ENCODE results near the gene CHD5.

CHD5 gene

DNA sequence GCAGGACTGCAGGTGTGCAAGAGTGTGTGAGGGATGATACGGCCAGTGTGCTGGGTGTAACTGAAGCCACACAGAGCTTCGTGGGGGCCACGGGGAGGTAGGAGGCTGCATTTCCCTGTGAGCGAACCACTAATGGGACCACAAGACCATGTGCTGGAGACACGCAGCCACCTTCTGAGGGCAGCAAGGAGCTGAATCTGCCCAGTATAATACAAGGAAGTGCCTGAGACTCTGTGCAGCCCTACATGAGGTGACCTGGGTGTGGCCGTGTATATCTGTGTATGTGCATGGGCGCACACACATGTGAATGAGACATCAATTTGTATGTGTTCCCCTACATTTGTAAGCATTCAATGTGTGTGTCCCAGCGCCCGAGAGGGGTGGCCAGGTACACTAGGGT is 50.8 kb downstream of the CHD5 start:
- no peak for DNase-seq

DNA sequence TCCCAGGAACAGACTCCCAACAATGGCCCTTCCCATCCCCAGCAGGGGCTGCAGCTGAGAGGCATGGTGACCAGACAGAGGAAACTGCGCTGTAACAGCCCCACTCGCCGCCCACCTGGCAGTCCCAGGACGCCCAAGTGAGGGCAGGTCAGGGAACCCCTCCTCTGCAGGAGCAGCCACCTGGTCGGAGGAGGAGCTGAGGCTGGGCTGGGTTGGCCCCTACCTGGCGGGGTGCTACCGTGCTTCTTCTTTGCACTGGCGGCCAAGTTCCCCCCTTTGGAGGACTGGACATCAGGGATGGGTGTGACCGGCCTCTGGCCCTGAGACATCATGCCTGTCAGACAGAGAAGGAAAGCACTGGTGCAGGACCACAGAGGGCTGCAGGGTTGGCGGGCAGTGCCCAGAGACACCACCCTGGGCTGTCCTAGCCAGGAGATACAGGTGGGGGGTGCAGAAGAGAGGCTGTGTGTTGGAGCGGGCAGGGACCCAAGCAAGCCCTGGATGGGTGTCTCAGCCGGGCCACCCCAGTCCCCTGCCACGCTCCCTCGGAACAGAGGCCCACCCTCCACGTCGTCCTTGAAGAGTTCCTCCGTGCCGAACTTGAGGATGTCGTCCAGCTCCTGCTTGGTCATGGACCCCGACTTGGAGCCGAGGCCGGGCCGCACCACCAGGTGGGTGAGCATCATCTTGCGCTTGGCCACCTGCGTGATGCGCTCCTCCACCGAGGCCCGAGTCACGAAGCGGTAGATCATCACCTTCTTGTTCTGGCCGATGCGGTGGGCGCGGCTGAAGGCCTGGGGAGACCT is 51.6 kb downstream of the CHD5 start:
- DNase-seq, result no peak

DNA sequence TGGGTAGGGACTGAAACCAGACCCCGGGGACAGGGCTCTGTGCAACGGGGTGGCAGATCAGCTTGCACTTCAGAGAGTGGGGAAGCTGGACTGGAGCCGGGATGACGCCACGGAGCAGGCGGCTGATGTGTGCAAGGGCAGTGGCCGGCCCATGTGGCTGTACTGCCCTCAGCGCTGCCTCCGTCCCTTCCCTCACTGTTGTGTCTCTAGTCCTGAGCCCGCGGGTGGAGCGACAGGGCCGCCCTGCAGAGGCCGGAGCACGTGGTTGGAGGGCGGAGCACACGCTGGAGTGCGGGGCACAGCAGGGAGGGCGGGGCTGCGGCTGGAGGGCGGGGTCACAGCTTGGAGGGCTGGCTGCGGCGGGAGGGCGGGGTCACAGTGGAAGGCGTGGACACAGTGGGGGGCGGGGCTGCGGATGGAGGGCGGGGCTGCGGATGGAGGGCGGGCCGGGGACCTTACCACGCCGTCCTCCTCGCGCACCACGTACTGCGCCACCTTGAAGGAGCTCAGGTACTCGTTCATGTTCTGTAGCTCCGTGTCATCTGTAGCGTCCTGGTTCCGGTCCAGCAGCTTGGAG is 52.4 kb downstream of the CHD5 start:
- DNase-seq, result peak; percentile 78

DNA sequence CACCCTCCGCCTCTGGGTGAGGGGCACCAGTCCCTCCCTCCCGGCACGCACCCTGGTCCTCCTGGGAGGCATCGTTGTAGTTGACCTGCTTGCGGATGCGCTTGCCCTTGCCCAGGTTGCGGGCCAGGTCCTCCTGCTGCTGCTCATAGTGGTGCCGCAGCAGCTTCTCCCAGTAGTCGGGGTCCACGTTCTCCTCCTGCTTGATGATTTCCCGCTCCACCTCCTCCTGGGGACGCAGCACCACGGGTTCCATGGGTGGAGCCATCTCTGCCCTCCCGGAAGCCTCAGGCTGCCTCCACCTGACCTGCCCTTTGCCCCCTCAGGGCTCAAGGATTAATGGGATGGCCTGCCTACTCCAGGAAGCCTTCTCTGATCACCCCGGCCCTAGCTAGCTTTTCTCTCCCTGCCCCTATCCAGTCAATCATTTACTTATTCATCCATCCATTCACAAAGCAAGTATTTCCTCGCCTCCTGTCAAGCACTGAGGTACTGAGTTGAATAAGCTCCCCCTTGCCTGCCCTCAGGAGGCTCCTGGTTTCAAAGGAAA is 53.5 kb downstream of the CHD5 start:
- DNase-seq, result no peak

DNA sequence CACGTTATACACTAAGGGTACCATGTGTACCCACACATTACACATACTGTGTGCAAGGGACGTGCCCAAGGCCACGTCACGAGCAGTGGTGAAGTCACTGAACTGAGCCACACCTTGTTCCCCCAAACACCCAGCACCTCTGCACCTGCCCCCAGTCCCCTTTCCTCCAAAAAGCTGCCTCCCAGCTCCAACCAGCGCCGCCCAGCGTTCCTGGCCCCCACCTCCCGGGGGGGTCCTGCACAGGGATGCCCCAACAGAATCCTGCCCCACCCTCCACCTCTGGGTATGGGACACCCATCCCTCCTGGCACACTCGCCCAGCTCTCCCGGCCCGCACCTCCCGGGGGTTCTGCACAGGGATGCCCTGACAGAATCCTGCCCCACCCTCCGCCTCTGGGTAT is 54.1 kb downstream of the CHD5 start:
- no peak for DNase-seq

DNA sequence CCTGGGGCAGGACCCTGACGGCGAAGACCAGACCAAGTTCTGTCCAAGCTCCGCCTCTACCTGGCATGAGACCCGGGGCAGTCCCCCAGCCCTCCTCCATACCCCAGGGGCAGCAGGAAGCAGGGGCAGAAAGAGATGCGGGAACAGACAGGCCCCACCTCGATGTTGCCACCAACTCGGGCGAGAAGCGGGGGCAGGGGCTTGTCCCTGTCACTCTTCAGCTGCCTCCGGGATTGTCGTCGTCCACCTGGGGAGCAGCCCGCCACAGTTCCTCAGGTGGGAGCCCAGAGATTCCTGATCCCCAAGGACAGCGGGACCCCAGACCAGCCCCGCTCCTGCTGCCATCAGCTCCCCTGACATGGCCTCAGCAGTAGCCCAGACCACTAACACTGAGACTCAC is 54.8 kb downstream of the CHD5 start:
- DNase-seq, result no peak

DNA sequence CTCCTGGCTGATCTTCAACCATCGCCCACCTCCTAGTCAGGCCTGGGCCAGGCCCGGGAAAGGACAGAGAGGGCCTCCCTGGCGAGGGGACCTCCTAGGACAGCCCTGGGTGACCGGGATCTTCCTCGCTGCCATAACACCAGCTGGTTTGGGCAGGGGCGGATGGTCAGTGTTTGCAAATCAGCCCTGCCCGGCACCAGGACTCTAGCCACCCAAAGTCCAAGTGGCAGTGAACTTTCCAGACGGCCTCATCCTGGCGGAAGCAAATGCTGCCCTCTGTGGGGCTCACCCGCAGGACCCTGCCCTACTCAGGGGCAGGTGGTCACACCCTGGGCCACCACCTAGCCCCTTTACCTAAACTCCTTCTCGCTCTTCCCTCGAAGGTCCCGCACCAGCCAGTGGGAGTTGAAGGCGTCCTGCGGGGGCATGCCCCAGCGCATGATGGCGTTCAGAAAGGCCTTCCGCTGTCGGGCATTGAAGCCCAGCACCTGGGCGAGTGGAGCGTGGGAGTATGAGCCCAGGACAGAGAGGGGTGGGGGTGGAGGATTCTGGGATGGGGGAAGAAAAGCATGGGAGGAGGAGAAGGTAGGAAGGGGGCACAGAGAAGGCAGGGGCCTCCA is 55.3 kb downstream of the CHD5 start:
- DNase-seq, result no peak

DNA sequence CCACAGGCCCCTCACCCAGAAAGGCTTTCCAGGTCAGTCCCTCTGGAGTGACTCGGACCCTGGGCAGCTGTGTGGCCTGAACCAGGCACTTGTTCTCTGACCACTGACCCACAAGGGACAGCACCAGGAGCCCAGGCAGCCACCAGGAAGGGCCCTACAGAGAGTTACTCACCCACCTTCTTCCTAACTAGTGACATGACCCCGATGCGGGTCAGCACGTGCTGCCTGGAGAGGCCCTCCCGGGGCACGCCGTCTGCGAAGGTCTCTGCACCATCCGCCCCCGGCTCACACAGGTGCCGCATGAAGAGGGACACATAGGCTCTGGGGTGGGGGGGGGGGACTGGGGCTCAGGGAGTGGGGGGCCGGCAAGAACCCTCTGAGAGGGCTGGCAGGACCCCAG is 55.8 kb downstream of the CHD5 start:
- no peak for DNase-seq

DNA sequence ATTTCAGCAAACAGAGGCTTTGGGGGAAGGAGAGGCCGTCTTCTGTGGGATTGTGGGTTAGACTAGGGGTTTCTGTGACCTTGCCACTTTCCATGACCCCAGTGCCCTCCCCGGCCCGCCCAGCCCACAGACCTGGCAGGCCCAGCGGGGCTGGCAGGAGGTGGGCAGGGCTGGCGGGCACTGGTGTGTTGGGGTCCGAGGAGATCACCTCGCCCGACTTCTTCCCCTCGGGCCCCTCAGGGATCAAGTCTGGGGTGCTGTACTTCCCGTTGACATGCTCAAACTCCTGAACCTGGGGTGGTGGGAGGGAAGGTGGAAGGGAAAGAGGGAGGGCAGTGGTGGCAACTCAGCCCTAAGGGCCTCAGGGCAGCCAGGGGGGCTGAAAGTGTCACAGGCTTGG is 56.3 kb downstream of the CHD5 start:
- no peak for DNase-seq

DNA sequence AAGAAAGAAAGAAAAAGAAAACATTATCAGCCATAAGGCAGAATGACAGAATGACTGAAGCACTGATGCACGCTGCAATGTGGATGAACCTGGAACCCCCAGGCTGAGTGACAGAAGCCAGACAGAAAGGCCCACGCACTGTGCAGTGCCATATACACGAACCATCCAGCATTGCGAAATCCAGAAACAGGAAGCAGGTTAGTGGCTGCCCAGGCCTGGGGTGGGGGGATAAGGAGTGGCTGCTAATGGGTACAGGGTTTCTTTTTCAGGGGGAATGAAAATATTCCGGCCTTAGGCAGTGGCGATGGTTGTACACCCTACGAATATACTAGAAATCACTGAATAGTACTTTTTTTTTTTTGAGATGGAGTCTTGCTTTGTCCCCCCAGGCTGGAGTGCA is 57.0 kb downstream of the CHD5 start:
- DNase-seq, result no peak

DNA sequence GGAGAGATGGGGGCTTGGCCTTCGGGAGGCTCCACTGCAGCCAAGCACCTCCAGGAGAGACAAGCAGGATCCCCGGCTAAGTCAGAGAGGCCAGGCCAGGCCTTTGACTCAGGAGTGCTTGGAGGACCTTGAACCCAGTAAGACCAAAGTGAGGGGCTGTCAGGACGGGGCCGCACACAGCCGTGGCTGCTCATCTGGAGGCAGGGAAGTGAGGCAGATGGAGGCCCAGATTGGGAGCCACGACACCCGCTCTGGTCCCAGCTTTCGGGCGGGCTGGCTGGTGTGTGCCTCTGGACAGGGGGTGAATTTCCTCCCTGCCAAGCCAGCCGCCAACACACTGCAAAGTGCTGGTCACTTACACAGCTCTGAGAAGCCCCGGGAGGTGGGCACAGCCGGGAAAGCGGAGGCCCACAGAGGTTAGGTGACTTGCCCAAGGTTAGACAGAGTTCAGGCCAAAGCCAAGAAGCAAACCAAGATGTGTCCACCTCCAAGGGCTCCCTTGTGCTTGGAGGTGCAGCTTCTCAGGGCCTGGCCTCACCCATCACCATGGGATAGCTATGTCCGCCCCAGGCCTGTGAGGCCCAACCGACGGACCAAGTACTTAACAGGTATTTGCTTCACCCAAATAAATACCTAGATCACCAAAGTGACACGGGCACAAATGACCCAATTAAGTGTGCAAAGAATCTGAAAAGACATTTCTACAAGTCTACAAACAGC is 58.3 kb downstream of the CHD5 start:
- DNase-seq, result no peak

DNA sequence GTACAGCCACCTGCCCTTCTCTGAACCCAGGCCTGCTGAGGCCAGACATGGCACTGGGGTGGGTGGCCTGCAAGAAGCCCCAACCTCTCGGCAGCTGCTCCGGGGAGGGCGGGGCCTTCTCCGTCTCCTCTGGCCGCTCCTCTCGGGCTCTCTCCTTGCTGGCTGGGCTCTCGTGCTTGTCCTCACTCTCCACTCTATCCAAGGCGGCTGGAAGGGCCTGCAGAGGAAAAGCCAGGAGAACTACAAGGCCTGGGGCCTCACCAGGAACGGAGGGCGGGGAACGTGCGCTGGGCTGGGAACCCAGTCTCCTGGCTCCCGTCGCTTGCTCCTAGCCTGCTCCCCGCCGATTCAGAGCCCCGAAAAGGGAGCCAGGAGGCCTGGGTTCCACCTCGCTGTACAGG is 59.1 kb downstream of the CHD5 start:
- no peak for DNase-seq

DNA sequence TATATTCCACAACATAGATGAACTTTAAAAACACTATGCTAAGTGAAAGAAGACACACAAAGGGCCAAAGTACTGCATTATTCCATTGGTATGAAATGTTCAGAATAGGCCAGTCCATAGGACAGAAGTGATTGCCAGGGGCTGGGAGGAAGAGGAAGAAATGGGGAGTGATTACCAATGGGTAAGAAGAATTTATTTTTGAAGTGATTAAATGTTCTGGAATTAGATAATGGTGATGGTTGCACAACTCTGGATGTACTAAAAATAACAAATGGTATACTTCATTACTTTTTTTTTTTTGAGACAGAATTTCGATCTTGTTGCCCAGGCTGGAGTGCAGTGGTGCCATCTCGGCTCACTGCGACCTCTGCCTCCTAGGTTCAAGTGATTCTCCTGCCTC is 61.7 kb downstream of the CHD5 start:
- DNase-seq, result no peak

DNA sequence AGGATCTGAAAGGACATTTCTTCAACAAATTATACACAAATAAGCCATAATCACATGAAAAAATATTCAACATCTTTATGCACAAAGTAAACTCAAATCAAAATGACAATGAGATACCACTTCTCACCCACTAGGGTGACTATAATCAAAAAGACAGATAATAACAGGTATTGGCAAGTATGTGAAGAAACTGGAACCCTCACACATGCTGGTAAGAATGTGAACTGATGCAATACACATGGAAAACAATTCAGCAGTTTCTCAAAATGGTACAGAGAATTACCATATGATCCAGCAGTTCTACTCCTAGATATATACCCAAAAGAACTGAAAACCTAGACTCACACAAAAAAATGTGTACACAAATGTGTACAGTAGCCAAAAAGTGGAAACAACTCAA is 62.5 kb downstream of the CHD5 start:
- DNase-seq, result no peak

DNA sequence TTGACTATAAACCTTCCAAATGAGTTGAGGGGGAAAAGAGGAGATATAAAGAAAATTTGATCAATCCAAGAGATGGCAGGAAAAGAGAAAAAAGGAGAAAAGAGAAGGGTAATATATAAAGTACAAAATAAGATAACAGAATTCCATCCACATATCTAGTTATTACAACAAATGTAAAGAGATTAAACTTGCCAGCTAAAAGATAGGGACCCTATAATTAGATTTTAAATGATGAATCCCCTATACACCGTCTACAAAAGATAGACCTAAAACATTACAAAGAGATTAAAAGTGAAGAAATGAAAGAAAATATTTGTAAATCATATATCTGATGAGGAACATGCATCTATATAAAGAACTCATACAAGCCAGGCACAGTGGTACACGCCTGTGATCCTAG is 63.1 kb downstream of the CHD5 start:
- no peak for DNase-seq

DNA sequence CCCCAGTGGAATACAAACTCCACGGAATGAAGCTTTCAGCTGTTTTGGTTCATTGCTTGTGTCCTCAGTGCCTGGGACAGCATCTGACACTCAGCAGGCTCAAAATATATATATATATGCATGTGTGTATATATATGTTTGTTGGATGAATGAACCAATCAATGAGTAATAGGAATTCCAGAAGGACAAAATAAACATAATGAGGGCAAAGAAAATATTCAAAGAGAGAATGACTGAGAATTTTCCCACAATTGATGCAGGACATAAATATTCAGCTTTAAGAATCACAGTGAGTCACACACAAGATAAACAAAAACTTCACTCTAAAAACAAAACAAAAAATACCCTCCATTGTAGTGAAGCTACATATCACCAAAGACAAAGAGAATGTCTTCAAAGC is 64.0 kb downstream of the CHD5 start:
- no peak for DNase-seq

DNA sequence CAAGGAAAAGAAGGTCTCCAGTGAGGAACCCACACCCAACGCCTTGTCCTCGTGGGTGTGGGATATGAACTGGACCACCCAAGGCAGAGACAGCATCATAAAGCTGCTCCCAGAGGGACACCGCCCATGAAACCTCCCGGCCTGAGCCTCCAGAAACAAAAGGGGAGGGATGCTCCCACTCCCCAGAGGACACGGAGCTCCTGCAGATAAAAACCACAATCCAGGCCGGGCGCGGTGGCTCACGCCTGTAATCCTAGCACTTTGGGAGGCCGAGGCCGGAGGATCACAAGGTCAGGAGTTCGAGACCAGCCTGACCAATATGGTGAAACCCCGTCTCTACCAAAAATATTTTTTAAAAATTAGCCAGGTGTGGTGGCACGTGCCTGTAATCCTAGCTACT is 66.4 kb downstream of the CHD5 start:
- DNase-seq, result no peak

DNA sequence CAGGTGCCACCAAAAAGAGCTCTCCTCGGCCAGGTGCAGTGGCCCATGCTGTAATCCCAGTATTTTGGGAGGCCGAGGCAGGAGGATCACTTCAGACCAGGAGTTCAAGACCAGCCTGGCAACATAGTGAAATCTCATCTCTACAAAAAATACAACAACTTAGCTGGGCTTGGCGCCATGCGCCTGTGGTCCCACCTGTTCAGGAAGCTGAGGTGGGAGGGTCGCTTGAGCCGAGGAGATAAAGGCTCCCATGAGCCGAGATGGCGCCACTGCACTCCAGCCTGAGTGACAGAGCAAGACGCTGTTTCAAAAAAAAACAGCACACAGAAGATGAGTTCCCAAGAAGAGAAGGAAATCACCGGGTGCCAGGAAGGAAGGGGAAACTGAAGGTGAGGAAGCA is 67.0 kb downstream of the CHD5 start:
- DNase-seq, result no peak

DNA sequence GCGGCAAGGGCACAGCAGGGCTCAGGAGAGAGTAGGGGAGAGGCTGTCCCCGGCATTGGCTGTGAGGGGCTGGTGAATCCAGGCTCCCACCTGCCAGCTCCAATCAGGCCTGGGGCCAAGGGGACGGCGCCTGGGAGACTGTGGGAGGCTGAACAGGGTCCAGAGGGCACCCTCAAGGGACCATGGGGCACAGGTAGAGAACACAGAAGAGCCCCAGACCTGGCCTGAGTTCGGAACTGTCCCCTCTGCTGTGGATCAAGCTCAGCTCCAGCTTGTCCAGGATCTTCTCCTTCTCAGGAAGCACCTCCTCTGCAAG is 67.5 kb downstream of the CHD5 start:
- no peak for DNase-seq

DNA sequence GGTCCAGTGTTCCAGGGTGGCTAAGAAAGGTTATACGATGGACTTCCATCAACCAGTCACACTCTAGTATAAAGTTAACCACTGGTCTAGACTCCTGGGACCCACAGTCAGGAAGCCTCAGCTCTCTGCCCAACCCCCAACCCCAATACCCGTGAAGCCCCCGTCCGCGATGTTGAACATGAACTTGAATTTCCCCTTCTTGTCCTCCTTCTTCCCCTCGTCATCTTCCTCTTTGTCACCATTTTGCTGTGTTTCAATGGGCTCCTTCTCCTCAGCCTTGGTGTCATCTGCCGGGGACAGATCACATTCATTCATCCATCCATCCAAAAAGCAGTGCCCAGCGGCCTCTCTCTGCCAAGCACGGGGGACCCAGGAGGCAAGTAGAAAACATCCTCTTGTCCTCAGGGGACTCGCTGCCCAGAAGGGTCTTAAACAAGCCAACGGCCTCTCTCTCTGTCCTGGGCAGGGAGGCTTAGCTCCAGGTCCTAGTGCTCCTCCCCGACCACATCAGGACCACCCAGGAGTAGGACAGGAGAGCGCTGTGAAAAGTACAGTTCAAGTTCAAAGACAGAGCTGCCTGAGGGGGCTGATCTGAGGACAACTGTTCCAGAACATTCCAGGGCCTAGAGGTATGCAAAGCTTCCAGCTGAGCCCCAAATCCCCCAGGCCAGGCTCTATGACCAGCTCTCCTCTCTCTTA is 68.0 kb downstream of the CHD5 start:
- no peak for DNase-seq

DNA sequence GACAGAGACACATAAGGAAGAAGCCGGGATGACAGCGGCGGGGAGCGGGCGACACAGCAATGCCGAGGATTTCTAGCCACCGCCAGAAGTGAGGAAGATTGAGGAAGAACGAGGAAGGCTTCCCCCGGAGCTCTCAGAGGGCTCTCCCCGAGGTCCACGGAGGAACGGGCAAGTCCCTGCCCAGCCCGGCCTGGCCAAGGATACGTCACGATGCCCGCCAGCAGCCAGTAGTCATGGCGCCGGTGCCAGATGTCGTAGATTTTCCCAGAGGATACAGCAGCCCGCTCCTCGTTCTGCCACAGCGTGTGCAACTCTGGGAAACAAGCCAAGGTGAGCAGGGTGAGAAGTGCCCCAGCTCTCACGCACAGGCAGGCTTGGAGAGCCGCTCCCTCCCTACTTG is 68.5 kb downstream of the CHD5 start:
- DNase-seq, result no peak

DNA sequence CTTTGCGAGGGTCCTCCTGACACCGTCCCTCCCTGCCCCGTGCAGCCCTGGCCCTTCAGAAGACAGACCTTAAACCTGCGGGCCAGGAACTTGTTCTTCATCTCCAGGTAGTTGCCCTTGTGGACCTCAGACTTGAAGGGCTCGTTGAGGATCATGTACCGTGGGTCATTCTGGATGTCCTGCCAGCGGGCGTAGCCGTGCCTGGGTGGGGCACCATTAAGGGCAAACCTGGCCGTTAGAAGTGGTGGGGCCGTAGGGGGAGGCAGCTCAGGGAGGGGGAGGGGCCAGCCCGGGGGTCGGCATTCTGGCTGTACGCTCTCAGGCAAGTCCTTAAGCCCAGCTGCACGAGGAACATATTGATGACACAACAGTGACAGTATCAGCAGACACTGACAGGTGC is 69.8 kb downstream of the CHD5 start:
- no peak for DNase-seq

DNA sequence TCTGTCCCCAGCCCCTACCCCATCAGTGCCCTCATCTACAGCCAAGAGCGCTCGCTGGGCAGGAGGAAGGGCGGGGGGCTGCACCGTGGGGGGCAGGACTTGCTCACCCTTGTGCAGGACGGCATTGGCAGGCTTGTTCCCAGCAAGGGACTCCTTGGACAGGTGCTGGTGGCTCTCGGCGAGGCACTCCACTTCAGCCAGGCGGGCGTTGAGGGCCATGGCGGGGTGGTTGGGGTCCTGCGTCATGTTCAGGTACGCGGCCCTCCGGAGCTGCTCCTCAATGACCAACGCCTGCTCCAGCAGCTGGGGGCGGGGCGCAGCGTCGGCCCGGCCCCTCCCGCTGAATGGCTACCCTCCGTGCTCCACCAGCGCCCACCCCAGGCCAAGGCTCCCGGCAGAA is 70.4 kb downstream of the CHD5 start:
- DNase-seq, result no peak

Measured in stimulated activated CD4-positive, alpha-beta T cell treated with anti-CD3 and anti-CD28 coated beads, Interleukin-1b, Interleukin-23, amount 100 ng/mL, for 48 hours (primary cell).